Measurements from ENCODE around the gene SMC4. TPM values are rescaled to one million over a fixed set of nuclear protein-coding genes. Genes with fewer than 3 reads are reported as not detected.

The SMC4 gene
- total and polyA plus RNA-seq, 2 of the 8 experiments (the other 6 are each of a cell fraction or from before 2014, with no cell fraction given), result 26.6 to 118 TPM

- TF ChIP-seq JUN (IDR thresholded peaks at IDR 0.05; ENCODE audit: low read depth, low read length) (no peak), SIN3A (conservative IDR thresholded peaks at IDR 0.05 in 1 of 2, IDR thresholded peaks at IDR 0.05 in 1 of 2; ENCODE audit: low read depth in 1 of 2, low read length in 2 of 2) (peak; percentile 67 to 95; a peak in 3 of 4 replicates), CHD2 (IDR thresholded peaks at IDR 0.05; ENCODE audit: low read length) (peak; percentile 98), BRCA1 (IDR thresholded peaks at IDR 0.05; ENCODE audit: low read depth, low read length) (peak; percentile 88), PHF8 (conservative IDR thresholded peaks at IDR 0.05; ENCODE audit: low read depth, low read length) (peak; percentile 95), TAF1 (IDR thresholded peaks at IDR 0.05; ENCODE audit: low read depth, low read length) (peak; percentile 83), GABPA (IDR thresholded peaks at IDR 0.05; ENCODE audit: borderline replicate concordance, insufficient read depth, low read length) (no peak), ZNF274 (IDR thresholded peaks at IDR 0.05; ENCODE audit: borderline replicate concordance, extremely low read depth, low read length) (no peak), CREB1 (IDR thresholded peaks at IDR 0.05) (peak; percentile 95), SP4 (IDR thresholded peaks at IDR 0.05; ENCODE audit: low read length) (peak; percentile 76; the same call in 1 of the 2 replicates), RFX5 (IDR thresholded peaks at IDR 0.05; ENCODE audit: borderline replicate concordance, low read depth, low read length) (no peak), CHD1 (IDR thresholded peaks at IDR 0.05; ENCODE audit: low read depth, low read length) (no peak), SP2 (IDR thresholded peaks at IDR 0.05; ENCODE audit: low read length) (no peak), POLR2A (IDR thresholded peaks at IDR 0.05; ENCODE audit: control extremely low read depth in 1 of 2, low read depth in 2 of 2, low read length in 2 of 2) (peak; percentile 85 to 93), USF2 (IDR thresholded peaks at IDR 0.05; ENCODE audit: low read length) (no peak), NRF1 (IDR thresholded peaks at IDR 0.05; ENCODE audit: low read depth, low read length) (peak; percentile 77), ASH2L (IDR thresholded peaks at IDR 0.05; ENCODE audit: low read length) (peak; percentile 92), TEAD4 (IDR thresholded peaks at IDR 0.05; ENCODE audit: low read depth, low read length) (0 out of 2 replicates have a peak, but pooled peaks have one; percentile 56), KDM4A (IDR thresholded peaks at IDR 0.05; ENCODE audit: low read depth, low read length, severe bottlenecking) (peak; percentile 93), MAX (IDR thresholded peaks at IDR 0.05) (no peak), KDM5A (IDR thresholded peaks at IDR 0.05; ENCODE audit: low read length) (no peak; the same call in 1 of the 2 replicates), BACH1 (IDR thresholded peaks at IDR 0.05; ENCODE audit: low read length) (no peak), YY1 (IDR thresholded peaks at IDR 0.05; ENCODE audit: low read depth, low read length) (peak; percentile 94)
These were observed at the start of gene SMC4, which contains the start of gene IFT80 (continued) for GRCh38 chr3:160399125-160400029.
